HepG2 (cell line): Measurements from ENCODE around the gene PRR14. TPM values are rescaled to one million over a fixed set of nuclear protein-coding genes. Genes with fewer than 3 reads are reported as not detected.

Experiments used
- FOSL2 ChIP-seq: sonication (generic); formaldehyde crosslinking; IDR thresholded peaks from 2 replicates; pipeline ENCODE4 v1.4.0; 2020; ENCODE audit warnings: missing genetic modification reagents
- FOXK1 ChIP-seq: sonication (generic); formaldehyde crosslinking; IDR thresholded peaks from 2 replicates; pipeline ENCODE4 v1.4.0; 2020; ENCODE audit warnings: low read depth, missing genetic modification reagents, borderline replicate concordance
- GPN1 ChIP-seq: sonication (generic); formaldehyde crosslinking; IDR thresholded peaks from 2 replicates; pipeline ENCODE4 v1.5.1; 2020; ENCODE audit warnings: missing genetic modification reagents, borderline replicate concordance
- KLF6 ChIP-seq: IDR thresholded peaks from 2 replicates; pipeline ENCODE4 v1.8.0; 2016; ENCODE audit warnings: missing biosample characterization, missing genetic modification reagents
- LRRFIP1 ChIP-seq: sonication (generic); formaldehyde crosslinking; conservative IDR thresholded peaks from 2 replicates; pipeline ENCODE4 v1.4.0; 2020; ENCODE audit warnings: missing genetic modification reagents
- MIER2 ChIP-seq: IDR thresholded peaks from 2 replicates; pipeline ENCODE4 v1.6.1; 2016; ENCODE audit warnings: missing biosample characterization, missing genetic modification reagents
- PAX8 ChIP-seq: sonication (generic); formaldehyde crosslinking; IDR thresholded peaks from 2 replicates; pipeline ENCODE4 v1.8.0; 2022; ENCODE audit warnings: mild to moderate bottlenecking, missing genetic modification reagents, borderline replicate concordance
- SATB2 ChIP-seq: sonication (generic); formaldehyde crosslinking; IDR thresholded peaks from 2 replicates; pipeline ENCODE4 v1.5.0; 2020; ENCODE audit warnings: missing genetic modification reagents
- SP140L ChIP-seq: sonication (generic); formaldehyde crosslinking; IDR thresholded peaks from 2 replicates; pipeline ENCODE4 v1.4.0; 2020; ENCODE audit warnings: missing genetic modification reagents, borderline replicate concordance
- SP4 ChIP-seq: sonication (generic); formaldehyde crosslinking; IDR thresholded peaks from 2 replicates; pipeline ENCODE4 v1.8.1; 2023; ENCODE audit warnings: mild to moderate bottlenecking, missing genetic modification reagents
- SYNCRIP ChIP-seq: fragments of 200-400 bp; formaldehyde crosslinking; IDR thresholded peaks from 2 replicates; pipeline ENCODE4 v1.6.1; 2018; ENCODE audit warnings: mild to moderate bottlenecking, low read depth, low read length; ENCODE audit not compliant: insufficient read depth
- ZBTB33 ChIP-seq: sonication (generic); formaldehyde crosslinking; IDR thresholded peaks from 2 replicates; pipeline ENCODE4 v1.4.0; 2020; ENCODE audit warnings: missing genetic modification reagents
- ZNF234 ChIP-seq: sonication (generic); formaldehyde crosslinking; conservative IDR thresholded peaks from 2 replicates; pipeline ENCODE4 v1.5.1; 2020; ENCODE audit warnings: mild to moderate bottlenecking, missing genetic modification reagents
- ZNF260 ChIP-seq: sonication (generic); formaldehyde crosslinking; IDR thresholded peaks from 2 replicates; pipeline ENCODE4 v1.4.0; 2020; ENCODE audit warnings: missing genetic modification reagents, low read depth, mild to moderate bottlenecking, borderline replicate concordance
- ZNF720 ChIP-seq: sonication (generic); formaldehyde crosslinking; IDR thresholded peaks from 2 replicates; pipeline ENCODE4 v1.4.0; 2020; ENCODE audit warnings: missing genetic modification reagents
- polyA plus RNA-seq, 8 experiments: library from polyadenylated mRNA; depleted of rRNA in 3 of 8; stranded (reverse) in 7 of 8; unstranded in 1 of 8; fragments of >200 nt; fragmentation: Illumina TruSeq in 4 of 8; extraction: Trizol in 4 of 8; gene quantifications; 2 replicates each; pipeline versions ENCODE4 v1.2.1 to v1.2.3, GENCODE V29; 2011 to 2016; ENCODE audit warnings: low read depth in 4 of 8, missing spikeins in 1 of 8, mixed read lengths in 1 of 8; ENCODE audit not compliant: insufficient read depth in 1 of 8
- total RNA-seq, 5 experiments: library from RNA; depleted of rRNA; stranded (reverse); fragments of >200 nt; fragmentation: Illumina TruSeq; extraction: Trizol; gene quantifications; 2 replicates each; pipeline ENCODE4 v1.2.3, GENCODE V29; 2016; ENCODE audit warnings: low read depth in 1 of 5
- TF ChIP-seq, protein P1 (sequence below): sonication (generic); formaldehyde crosslinking; IDR thresholded peaks from 2 replicates; pipeline ENCODE4 v1.4.0; 2020; ENCODE audit warnings: missing genetic modification reagents, borderline replicate concordance
- TF ChIP-seq, protein P2 (sequence below): sonication (generic); formaldehyde crosslinking; IDR thresholded peaks from 2 replicates; pipeline ENCODE4 v1.4.0; 2020; ENCODE audit warnings: missing genetic modification reagents
- TF ChIP-seq, protein P3 (sequence below): IDR thresholded peaks from 2 replicates; pipeline ENCODE4 v1.6.1; 2016; ENCODE audit warnings: mild to moderate bottlenecking, missing biosample characterization, missing genetic modification reagents

Gene PRR14
- total and polyA plus RNA-seq, 2 of the 13 experiments (the other 11 are each of a cell fraction or from before 2014, with no cell fraction given): 8.4 to 11.0 TPM

DNA sequence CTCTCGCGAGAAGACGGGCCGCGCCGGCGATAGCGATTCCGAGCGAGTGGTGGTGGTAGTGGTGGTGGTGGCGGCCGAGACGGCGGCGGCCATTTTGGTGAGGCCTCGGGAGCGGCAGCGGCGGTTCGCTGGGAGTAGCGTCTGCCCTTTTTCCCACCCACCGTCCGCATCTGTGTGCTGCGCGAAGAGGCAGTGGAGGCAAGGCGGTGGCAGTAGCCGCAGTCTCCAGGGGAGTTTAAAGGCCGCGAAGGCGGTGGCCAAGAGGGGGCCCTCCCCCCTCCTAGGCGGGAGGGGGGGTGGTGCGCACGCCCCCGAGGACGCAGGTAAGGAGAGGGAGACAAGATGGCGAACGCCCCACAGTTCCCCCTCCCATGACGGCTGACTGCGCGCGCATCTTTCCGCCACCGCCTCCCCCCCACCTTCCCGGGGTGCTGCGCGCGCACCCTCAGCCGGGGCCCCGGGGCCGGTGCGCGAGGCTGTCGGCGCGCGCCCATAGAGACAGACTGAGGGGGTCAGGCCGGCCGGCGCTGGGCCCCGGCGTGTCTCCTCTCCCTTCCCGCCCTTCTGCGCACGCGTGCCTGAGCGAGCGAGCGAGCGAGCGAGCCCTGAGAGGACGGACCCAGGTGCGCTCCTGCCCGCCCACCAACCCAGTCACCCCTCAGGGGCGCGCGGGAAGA is 47.5 kb downstream of the PRR14 start (continued):
- TF ChIP-seq, protein P1, sequence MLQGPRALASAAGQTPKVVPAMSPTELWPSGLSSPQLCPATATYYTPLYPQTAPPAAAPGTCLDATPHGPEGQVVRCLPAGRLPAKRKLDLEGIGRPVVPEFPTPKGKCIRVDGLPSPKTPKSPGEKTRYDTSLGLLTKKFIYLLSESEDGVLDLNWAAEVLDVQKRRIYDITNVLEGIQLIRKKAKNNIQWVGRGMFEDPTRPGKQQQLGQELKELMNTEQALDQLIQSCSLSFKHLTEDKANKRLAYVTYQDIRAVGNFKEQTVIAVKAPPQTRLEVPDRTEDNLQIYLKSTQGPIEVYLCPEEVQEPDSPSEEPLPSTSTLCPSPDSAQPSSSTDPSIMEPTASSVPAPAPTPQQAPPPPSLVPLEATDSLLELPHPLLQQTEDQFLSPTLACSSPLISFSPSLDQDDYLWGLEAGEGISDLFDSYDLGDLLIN (CRISPR knock-in tag): 0 out of 2 replicates have a peak, but pooled peaks have one; percentile 81
- TF ChIP-seq MIER2: peak; percentile 67; the same call in 1 of the 2 replicates
- TF ChIP-seq KLF6 (CRISPR knock-in tag): peak; percentile 87
- TF ChIP-seq SP4 (CRISPR knock-in tag): peak; percentile 37; the same call in 1 of the 2 replicates
- no peak for TF ChIP-seq ZNF260 (CRISPR knock-in tag)
- peak; percentile 60; the same call in 1 of the 2 replicates for TF ChIP-seq LRRFIP1 (CRISPR knock-in tag)
- TF ChIP-seq FOXK1 (CRISPR knock-in tag): peak; percentile 88
- 0 out of 2 replicates have a peak, but pooled peaks have one; percentile 44 for TF ChIP-seq GPN1
- TF ChIP-seq, protein P2, sequence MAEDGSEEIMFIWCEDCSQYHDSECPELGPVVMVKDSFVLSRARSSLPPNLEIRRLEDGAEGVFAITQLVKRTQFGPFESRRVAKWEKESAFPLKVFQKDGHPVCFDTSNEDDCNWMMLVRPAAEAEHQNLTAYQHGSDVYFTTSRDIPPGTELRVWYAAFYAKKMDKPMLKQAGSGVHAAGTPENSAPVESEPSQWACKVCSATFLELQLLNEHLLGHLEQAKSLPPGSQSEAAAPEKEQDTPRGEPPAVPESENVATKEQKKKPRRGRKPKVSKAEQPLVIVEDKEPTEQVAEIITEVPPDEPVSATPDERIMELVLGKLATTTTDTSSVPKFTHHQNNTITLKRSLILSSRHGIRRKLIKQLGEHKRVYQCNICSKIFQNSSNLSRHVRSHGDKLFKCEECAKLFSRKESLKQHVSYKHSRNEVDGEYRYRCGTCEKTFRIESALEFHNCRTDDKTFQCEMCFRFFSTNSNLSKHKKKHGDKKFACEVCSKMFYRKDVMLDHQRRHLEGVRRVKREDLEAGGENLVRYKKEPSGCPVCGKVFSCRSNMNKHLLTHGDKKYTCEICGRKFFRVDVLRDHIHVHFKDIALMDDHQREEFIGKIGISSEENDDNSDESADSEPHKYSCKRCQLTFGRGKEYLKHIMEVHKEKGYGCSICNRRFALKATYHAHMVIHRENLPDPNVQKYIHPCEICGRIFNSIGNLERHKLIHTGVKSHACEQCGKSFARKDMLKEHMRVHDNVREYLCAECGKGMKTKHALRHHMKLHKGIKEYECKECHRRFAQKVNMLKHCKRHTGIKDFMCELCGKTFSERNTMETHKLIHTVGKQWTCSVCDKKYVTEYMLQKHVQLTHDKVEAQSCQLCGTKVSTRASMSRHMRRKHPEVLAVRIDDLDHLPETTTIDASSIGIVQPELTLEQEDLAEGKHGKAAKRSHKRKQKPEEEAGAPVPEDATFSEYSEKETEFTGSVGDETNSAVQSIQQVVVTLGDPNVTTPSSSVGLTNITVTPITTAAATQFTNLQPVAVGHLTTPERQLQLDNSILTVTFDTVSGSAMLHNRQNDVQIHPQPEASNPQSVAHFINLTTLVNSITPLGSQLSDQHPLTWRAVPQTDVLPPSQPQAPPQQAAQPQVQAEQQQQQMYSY (CRISPR knock-in tag): no peak; the same call in 1 of the 2 replicates
- TF ChIP-seq ZNF720 (CRISPR knock-in tag): 0 out of 2 replicates have a peak, but pooled peaks have one; percentile 42
- TF ChIP-seq, protein P3, sequence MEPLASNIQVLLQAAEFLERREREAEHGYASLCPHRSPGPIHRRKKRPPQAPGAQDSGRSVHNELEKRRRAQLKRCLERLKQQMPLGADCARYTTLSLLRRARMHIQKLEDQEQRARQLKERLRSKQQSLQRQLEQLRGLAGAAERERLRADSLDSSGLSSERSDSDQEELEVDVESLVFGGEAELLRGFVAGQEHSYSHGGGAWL (CRISPR knock-in tag): peak; percentile 93
- TF ChIP-seq SP140L (CRISPR knock-in tag): no peak; the same call in 1 of the 2 replicates
- TF ChIP-seq FOSL2 (CRISPR knock-in tag): peak; percentile 74
- TF ChIP-seq ZNF234 (CRISPR knock-in tag): no peak
- TF ChIP-seq ZBTB33 (CRISPR knock-in tag): peak; percentile 87
- no peak for TF ChIP-seq SYNCRIP
- TF ChIP-seq SATB2 (CRISPR knock-in tag): no peak
- TF ChIP-seq PAX8 (CRISPR knock-in tag): no peak
